ENCODE results near the gene USP34.
A peak's percentile ranks its signal among the peaks of the same experiment; 100 is the strongest.

Gene USP34

DNA sequence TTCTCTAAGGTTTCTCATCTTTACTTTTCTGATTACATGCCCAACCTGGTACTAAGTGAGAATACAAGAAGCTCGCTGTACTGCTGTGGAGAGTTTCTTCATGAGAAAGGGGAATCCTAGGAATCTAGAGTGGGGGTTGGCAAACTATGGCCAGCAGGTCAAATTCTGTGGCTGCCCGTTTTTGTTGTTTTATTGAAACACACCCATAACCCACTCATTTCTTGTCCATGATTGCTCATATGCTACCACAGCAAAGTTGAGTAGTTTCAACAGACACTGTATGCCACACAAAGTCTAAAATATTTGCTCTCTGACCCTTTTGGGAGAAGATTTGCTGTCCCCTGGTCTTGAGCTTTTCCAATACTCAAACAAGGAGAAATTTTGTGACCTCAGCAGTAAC is 250.1 kb downstream of the USP34 start:
- H3K4me3 ChIP-seq (ENCODE audit: low read depth, low read length) = no peak overlapping the region
- peaks cover 23% of the 10 kb centered on the region for H3K36me3 ChIP-seq (replicated peaks)
- H3K27ac ChIP-seq = peak overlapping the region; percentile 38
- no peaks in the 10 kb centered on the region for H3K27me3 ChIP-seq (replicated peaks)
- in situ Hi-C loops (cut with HindIII; ENCODE audit: low pct_ligation_motif_present, low sequenced_read_pairs) = no loop called here
- DNase-seq = peak; percentile 75
- TF ChIP-seq, protein P1, sequence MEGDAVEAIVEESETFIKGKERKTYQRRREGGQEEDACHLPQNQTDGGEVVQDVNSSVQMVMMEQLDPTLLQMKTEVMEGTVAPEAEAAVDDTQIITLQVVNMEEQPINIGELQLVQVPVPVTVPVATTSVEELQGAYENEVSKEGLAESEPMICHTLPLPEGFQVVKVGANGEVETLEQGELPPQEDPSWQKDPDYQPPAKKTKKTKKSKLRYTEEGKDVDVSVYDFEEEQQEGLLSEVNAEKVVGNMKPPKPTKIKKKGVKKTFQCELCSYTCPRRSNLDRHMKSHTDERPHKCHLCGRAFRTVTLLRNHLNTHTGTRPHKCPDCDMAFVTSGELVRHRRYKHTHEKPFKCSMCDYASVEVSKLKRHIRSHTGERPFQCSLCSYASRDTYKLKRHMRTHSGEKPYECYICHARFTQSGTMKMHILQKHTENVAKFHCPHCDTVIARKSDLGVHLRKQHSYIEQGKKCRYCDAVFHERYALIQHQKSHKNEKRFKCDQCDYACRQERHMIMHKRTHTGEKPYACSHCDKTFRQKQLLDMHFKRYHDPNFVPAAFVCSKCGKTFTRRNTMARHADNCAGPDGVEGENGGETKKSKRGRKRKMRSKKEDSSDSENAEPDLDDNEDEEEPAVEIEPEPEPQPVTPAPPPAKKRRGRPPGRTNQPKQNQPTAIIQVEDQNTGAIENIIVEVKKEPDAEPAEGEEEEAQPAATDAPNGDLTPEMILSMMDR (IDR thresholded peaks at IDR 0.05; ENCODE audit: low read depth, low read length, missing control alignments) = no peak

DNA sequence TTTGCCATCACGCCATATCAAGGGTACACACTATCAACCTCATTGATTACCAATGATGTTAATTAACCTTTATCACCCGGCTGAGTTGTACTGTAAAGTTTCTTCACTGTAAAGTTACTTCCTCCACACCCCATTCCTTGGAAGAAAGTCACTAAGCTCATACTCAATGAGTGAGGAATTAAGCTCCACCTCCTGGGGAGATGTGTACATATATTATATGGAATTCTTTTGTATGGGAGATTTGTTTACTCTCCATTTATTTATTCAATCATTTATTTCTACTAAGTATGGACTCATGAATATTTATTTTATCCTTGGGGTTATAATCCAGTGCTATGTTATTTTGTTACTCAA is 252.1 kb downstream of the USP34 start:
- DNase-seq = no peak
- in situ Hi-C loops (cut with HindIII; ENCODE audit: low pct_ligation_motif_present, low sequenced_read_pairs) = no loop called here
- no peak overlapping the region for H3K4me3 ChIP-seq (ENCODE audit: low read depth, low read length)
- no peaks in the 10 kb centered on the region for H3K27me3 ChIP-seq (replicated peaks)
- H3K27ac ChIP-seq = no peak overlapping the region
- TF ChIP-seq, protein P1 (IDR thresholded peaks at IDR 0.05; ENCODE audit: low read depth, low read length, missing control alignments) = no peak
- peaks cover 29% of the 10 kb centered on the region for H3K36me3 ChIP-seq (replicated peaks)

DNA sequence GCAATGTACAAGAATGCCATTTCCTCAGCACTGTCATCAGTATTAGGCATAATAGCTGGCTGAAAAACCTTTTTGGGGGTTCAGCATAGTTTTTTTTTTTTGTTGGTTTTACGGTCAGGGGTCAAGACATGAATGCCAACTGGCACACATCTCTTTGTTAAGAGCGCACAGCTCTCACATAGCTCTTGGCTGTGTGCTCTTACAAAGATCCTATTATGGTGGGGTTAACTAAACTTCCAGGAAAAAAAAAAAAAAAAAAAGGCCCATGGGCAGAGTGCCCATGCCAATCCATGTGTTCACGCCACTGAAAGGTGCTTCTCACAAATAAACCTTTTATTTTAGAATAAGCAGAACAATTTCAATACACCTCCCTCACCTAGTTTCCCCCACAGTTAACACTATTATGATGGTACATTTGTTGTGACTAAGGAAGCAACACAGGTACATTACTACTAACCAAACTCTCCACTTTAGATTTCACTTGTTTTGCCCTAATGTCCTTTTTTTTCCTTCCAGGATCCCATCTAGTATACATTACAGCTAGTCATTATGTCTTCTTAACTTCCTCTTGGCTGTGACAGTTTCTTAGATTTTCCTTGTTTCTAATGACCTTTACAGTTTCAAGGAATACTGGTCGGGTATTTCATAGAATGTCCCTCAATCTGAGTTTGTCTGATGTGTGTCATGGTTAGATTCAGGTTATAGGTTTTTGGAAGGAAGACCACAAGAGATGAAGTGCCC is 252.6 kb downstream of the USP34 start:
- H3K27ac ChIP-seq = no peak overlapping the region
- H3K4me3 ChIP-seq (ENCODE audit: low read depth, low read length) = no peak overlapping the region
- in situ Hi-C loops (cut with HindIII; ENCODE audit: low pct_ligation_motif_present, low sequenced_read_pairs) = no loop called here
- H3K27me3 ChIP-seq (replicated peaks) = no peaks in the 10 kb centered on the region
- TF ChIP-seq, protein P1 (IDR thresholded peaks at IDR 0.05; ENCODE audit: low read depth, low read length, missing control alignments) = no peak
- peaks cover 30% of the 10 kb centered on the region for H3K36me3 ChIP-seq (replicated peaks)
- no peak for DNase-seq

DNA sequence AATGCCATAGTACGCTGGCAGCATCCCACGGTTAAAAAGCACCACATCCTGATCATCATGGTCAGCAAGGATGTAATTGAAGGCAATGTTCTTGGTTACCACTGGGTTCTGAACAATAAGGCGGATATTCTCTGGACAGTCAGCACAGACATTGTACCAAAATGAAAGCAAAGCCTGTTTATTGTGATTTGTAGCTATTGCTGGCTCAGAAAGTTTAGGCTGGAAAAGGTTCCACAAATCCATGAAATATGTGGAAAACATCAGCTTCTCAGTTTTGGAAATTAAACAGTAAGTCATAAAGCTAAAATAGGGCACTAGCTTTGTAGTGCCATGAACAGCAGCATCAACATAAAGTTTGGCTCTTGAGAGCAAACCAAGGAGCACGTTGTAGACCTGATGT is 256.7 kb downstream of the USP34 start:
- in situ Hi-C loops (cut with HindIII; ENCODE audit: low pct_ligation_motif_present, low sequenced_read_pairs) = no loop called here
- H3K36me3 ChIP-seq (replicated peaks) = peaks cover 24% of the 10 kb centered on the region
- H3K27ac ChIP-seq = no peak overlapping the region
- H3K27me3 ChIP-seq (replicated peaks) = no peaks in the 10 kb centered on the region
- no peak for DNase-seq
- TF ChIP-seq, protein P1 (IDR thresholded peaks at IDR 0.05; ENCODE audit: low read depth, low read length, missing control alignments) = no peak
- H3K4me3 ChIP-seq (ENCODE audit: low read depth, low read length) = no peak overlapping the region

DNA sequence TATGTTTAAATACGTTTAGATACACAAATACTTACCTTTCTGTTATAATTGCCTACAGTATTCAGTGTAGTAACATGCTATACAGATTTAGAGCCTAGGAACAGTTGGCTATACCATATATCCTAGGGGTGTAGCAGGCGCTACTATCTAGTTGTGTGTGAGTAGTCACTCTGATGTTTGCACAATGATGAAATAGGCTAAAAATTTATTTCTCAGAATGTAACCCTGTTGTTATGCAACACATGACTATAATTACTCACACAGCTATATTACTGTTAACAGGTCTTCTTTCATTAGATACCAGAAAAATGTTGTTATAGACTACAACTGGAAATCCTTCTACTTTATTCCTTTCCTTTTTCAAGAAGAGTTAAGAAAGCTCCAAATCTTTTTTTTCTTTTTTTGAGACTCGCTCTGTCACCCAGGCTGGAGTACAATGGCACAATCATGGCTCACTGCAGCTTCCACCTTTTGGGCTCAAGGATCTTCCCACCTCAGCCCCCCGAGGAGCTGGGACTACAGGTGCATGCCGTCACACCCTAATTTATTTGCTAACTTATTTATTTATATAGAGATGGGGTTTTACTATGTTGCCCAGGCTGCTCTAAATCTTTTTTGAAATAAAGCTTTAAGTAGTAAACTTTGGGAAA is 260.4 kb downstream of the USP34 start:
- peak; percentile 60 for DNase-seq
- Histone ChIP-seq H3K27ac (peak overlapping the region; percentile 23), H3K27me3 (replicated peaks) (no peaks in the 10 kb centered on the region), H3K4me3 (ENCODE audit: low read depth, low read length) (no peak overlapping the region), H3K36me3 (replicated peaks) (peaks cover 28% of the 10 kb centered on the region)
- TF ChIP-seq, protein P1 (IDR thresholded peaks at IDR 0.05; ENCODE audit: low read depth, low read length, missing control alignments) = no peak
- in situ Hi-C loops (cut with HindIII; ENCODE audit: low pct_ligation_motif_present, low sequenced_read_pairs) = no loop called here

Data from brain microvascular endothelial cell (primary cell).